Right lobe of liver (tissue), 4 donors: ENCODE measurements around the gene OSBPL3.

Experiments used
- CTCF ChIP-seq, 4 donors: fragments of 200-600 bp in 3 of 4; fragments of 450-650 bp in 1 of 4; IDR thresholded peaks; one replicate each; pipeline versions ENCODE4 v1.5.1 to v1.8.0; 2016 to 2022; ENCODE audit warnings: antibody characterized with exemption in 4 of 4, mild to moderate bottlenecking in 2 of 4
- POLR2A ChIP-seq: fragments of 450-650 bp; IDR thresholded peaks from one replicate; pipeline ENCODE4 v1.6.1; 2017; ENCODE audit warnings: antibody characterized with exemption, mild to moderate bottlenecking
- donor health status: DM: no; HTN: no; CAD: no.
- donor health status: DM: no; HTN: no; CAD: no.
- donor health status: DM: no; HTN: yes; CAD: no.

- peak; percentile 80 to 93 (median 92) for TF ChIP-seq CTCF (IDR thresholded peaks at IDR 0.05)
- no peak for TF ChIP-seq POLR2A
Observed at GRCh38 chr7:24812305-24812945, 167.6 kb downstream of the OSBPL3 start.
